Kidney (tissue), 14 donors: ENCODE data around the gene ECSIT. TPM values are rescaled to one million over a fixed set of nuclear protein-coding genes. Genes with fewer than 3 reads are reported as not detected.

Experiments
- DNase-seq, 5 donors: peaks; one replicate each; pipeline ENCODE4 v3.0.0-alpha.2; 2013 to 2020
- FAIRE-seq: peaks from 2 replicates; lab custom pipeline; 2012; peaks lifted over from hg19 to GRCh38; lab: Jason Lieb, UNC
- H3K27ac ChIP-seq, 2 donors: one replicate each; pipeline ENCODE4 v1.7.0; 2013; ENCODE audit warnings: low read depth in 2 of 2, low read length in 2 of 2, inconsistent platforms in 1 of 2
- H3K27me3 ChIP-seq: one replicate; pipeline ENCODE4 v1.7.1; 2013; ENCODE audit warnings: low read length, inconsistent platforms; ENCODE audit not compliant: control insufficient read depth, insufficient read depth
- H3K36me3 ChIP-seq, 3 donors: one replicate each; pipeline versions ENCODE4 v1.7.0 to v1.7.1; 2013; ENCODE audit warnings: low read length in 3 of 3, control low read depth in 1 of 3, inconsistent platforms in 1 of 3; ENCODE audit not compliant: insufficient read depth in 3 of 3, control insufficient read depth in 2 of 3
- H3K4me1 ChIP-seq, 3 donors: one replicate each; pipeline versions ENCODE4 v1.7.0 to v1.7.1; 2013; ENCODE audit warnings: low read length in 3 of 3, inconsistent platforms in 1 of 3, low read depth in 1 of 3; ENCODE audit not compliant: control insufficient read depth in 2 of 3, insufficient read depth in 2 of 3
- H3K4me3 ChIP-seq, 3 donors: one replicate each; pipeline versions ENCODE4 v1.7.0 to v1.8.1; 2013; ENCODE audit warnings: low read length in 3 of 3, control low read depth in 1 of 3, inconsistent platforms in 1 of 3
- H3K9ac ChIP-seq, 3 donors: one replicate each; pipeline versions ENCODE4 v1.7.0 to v1.7.1; 2013; ENCODE audit warnings: low read length in 3 of 3, control low read depth in 1 of 3, inconsistent platforms in 1 of 3
- H3K9me3 ChIP-seq, 3 donors: one replicate each; pipeline versions ENCODE4 v1.7.0 to v1.7.1; 2013; ENCODE audit warnings: low read length in 3 of 3, control low read depth in 1 of 3, inconsistent platforms in 1 of 3; ENCODE audit not compliant: control insufficient read depth in 2 of 3, insufficient read depth in 1 of 3
- CTCF ChIP-seq: IDR thresholded peaks from 3 replicates; pipeline ENCODE4 v1.5.1; 2012; ENCODE audit warnings: mild to moderate bottlenecking, moderate library complexity, borderline replicate concordance; ENCODE audit not compliant: insufficient read depth; ENCODE audit errors: extremely low read depth
- intact Hi-C: fragments of 100-400 bp; cut with DNase I; formaldehyde crosslinking; loops from one replicate; pipeline ENCODE4 v1.11.1; 2022
- polyA plus RNA-seq: library from polyadenylated mRNA; stranded (reverse); fragments of 350-450 nt; fragmentation: Illumina TruSeq; extraction: RNeasy Lipid Tissue Mini Kit (QIAGEN cat#74804); gene quantifications from one replicate; pipeline ENCODE4 v1.2.3, GENCODE V29; 2014; ENCODE audit warnings: low read depth, low replicate concordance; ENCODE audit not compliant: insufficient read depth
- total RNA-seq: library from RNA; stranded (reverse); fragmentation: NEBNext Ultra II Directional; extraction: Animal tissue kit (Norgen Biotek cat#: 25700); gene quantifications from one replicate; pipeline ENCODE4 v1.2.1, GENCODE V29; 2021
- donor health status: control.
- donor health status: control.
- donor health status: control.
- donor health status: control.
- donor health status: control.
- donor health status: DM: yes; HTN: yes; CAD: no.
- donor health status: Normal renal cell carcinoma (clear cell type).

The ECSIT gene
- total and polyA plus RNA-seq, 2 donors from 2014 or later, result 33.8 to 83.4 TPM

- FAIRE-seq (no peak), DNase-seq (peak; percentile 97 to 99 (median 98))
- no peaks in the 10 kb centered on the region for H3K27me3 ChIP-seq
- H3K27ac ChIP-seq, result peak within 1 kb of the TSS; percentile 88 to 97
- H3K4me1 ChIP-seq, result peaks cover 0 to 9% (median 0%) of the 10 kb centered on the region in 3 donors
- intact Hi-C loops, result no loop called here
- no peak for TF ChIP-seq CTCF
- no peaks in the 10 kb centered on the region for H3K36me3 ChIP-seq
- no peaks in the 10 kb centered on the region for H3K9me3 ChIP-seq
- H3K4me3 ChIP-seq, result peak within 1 kb of the TSS; percentile 74 to 82 (median 77)
- H3K9ac ChIP-seq, result peak within 1 kb of the TSS; percentile 57 to 75 (median 57)
Observed at GRCh38 chr19:11505504-11506100, 23.3 kb downstream of the ECSIT start, which contains the start of gene ZNF653. Gene ZNF653 (minus strand): TSS chr19:11505839. CDS start chr19:11505786, 53 bp downstream.

- no peaks in the 10 kb centered on the region for H3K9me3 ChIP-seq
- intact Hi-C loops, result no loop called here
- DNase-seq (peak; percentile 97 to 99 (median 98)), FAIRE-seq (no peak)
- peak overlapping the region; percentile 21 to 77 (median 74) for H3K4me3 ChIP-seq
- no peaks in the 10 kb centered on the region for H3K27me3 ChIP-seq
- peaks cover 0 to 9% (median 0%) of the 10 kb centered on the region in 3 donors for H3K4me1 ChIP-seq
- H3K36me3 ChIP-seq, result no peaks in the 10 kb centered on the region
- no peak for TF ChIP-seq CTCF
- H3K27ac ChIP-seq, result peak overlapping the region; percentile 88 to 97
- H3K9ac ChIP-seq, result peak overlapping the region in 1 of 3 donors; percentile 75
Observed at GRCh38 chr19:11505032-11505503, 23.9 kb downstream of the ECSIT start.

DNA sequence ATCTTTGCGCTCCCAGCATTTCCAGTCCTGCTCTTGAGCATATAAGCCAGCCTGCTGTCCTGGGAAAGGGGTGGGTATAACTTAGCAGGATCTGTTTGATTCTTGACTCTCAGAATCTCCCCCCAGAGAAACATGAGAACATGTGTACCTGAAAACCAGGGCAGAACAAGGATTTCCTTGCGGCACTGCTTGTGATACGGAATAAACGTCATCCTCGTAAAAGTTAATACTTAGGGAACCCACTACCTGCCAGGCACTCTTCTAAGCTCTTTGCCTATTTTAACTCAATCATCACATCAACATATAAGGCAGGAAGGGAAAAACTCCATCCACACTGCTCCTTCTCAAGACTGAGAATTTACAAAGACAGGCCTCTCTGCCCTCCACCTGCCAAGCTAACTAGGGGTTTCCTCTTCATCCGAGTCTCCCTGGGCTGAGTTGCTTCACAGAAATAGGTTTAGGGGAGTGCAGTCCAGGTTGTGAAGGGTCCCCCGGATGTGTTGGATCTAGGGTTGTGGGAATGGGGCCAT lies 24.4 kb downstream of the ECSIT start:
- peak overlapping the region in 1 of 3 donors; percentile 51 for H3K9ac ChIP-seq
- no peak for TF ChIP-seq CTCF
- no peaks in the 10 kb centered on the region for H3K36me3 ChIP-seq
- H3K9me3 ChIP-seq, result no peaks in the 10 kb centered on the region
- no peaks in the 10 kb centered on the region for H3K27me3 ChIP-seq
- DNase-seq (no peak), FAIRE-seq (no peak)
- peak overlapping the region in 1 of 2 donors; percentile 97 for H3K27ac ChIP-seq
- peak overlapping the region; percentile 16 to 77 (median 41) for H3K4me3 ChIP-seq
- intact Hi-C loops, result no loop called here
- H3K4me1 ChIP-seq, result peaks cover 0 to 9% (median 0%) of the 10 kb centered on the region in 3 donors
